HG03439 (cell line): ENCODE results near the gene IL18R1.

Source experiments
- ATAC-seq: cut with Tn5 transposase; IDR thresholded peaks from one replicate; pipeline ENCODE4 v1.9.1; 2021; ENCODE audit warnings: mild to moderate bottlenecking, moderate library complexity; ENCODE audit not compliant: unreplicated experiment

IL18R1 gene

GRCh38 chr2:102386867-102387541 is 31.4 kb downstream of the IL18R1 start:
- ATAC-seq = no peak

DNA sequence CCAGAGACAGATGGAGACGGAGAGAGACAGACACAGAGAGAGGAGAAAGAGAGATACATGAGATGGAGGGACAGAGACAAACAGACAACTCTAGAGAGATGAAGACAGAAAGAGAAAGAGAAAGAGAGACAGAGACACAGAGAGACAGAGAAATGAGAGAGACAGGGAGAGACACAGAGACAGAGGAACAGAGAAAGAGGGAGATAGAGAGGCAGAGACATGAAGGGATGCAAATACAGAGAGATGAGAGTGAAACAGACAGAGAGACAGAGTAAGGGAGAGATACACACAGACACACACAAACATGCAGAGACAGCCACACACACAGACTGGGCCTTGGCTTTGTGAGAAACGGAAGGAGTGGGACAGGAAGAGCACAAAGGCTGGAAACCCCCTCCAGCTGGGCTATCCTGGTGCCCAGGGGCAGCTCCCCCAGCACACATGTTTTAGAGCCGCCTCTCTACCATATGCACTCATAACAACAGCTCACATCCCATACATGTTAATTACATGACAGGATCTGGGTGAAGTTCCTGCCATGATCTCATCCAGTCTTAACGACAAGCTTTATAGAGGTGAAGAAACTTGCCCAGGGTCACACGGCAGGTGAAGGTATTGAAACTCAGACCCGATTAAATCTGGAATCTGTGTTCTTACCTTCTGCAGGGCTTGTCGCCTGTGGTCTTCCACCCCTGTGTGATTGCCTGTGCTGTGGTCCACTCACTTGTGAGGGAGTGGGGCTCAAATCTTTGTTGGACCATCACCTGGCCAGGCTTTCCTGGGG is 32.4 kb downstream of the IL18R1 start:
- no peak for ATAC-seq

- no peak for ATAC-seq
These were observed 36.0 kb downstream of the IL18R1 start for GRCh38 chr2:102391565-102391964.

GRCh38 chr2:102392096-102392495 is 36.5 kb downstream of the IL18R1 start:
- ATAC-seq = no peak

GRCh38 chr2:102392942-102393341 is 37.3 kb downstream of the IL18R1 start:
- ATAC-seq = no peak

GRCh38 chr2:102396012-102396411 is 40.4 kb downstream of the IL18R1 start:
- no peak for ATAC-seq

DNA sequence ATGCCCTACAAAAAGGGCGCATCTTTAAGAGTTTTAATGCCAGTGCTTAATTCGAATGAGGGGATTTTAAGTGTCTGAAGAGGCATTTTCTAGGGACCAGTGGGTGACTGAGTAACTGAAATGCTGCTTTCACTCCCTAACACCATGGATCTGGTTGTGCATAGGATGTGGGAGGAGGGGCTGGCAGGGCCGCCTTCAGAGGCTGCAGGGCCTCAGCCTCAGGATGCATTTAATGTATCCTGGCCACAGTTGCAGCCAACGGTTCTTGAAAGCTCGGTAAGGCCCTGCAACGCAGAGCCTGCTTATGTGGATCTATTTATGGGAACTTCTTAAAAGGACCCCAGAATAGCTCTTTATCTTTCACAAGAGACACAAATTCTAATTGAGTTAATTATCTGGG is 41.6 kb downstream of the IL18R1 start:
- no peak for ATAC-seq

- no peak for ATAC-seq
These were observed 44.0 kb downstream of the IL18R1 start for GRCh38 chr2:102399499-102400141.

DNA sequence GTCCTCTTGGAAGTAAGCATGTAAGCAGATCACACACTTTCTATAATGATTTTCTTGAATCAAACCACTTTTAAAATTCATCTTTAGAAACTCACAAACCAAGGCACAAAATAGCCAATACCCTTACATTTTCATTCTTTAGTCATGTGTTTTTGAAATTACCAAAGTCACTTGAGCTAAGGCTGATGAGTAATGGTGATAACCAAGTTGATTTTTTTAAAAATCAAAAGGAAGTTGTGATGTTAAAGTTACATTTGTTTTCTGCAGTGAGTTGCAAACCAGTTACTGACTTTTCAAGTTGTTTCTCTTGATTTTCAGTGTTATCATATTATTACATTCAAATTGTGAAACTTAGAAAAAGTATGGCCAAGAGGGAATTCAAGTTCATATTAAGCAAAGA is 45.9 kb downstream of the IL18R1 start:
- no peak for ATAC-seq

DNA sequence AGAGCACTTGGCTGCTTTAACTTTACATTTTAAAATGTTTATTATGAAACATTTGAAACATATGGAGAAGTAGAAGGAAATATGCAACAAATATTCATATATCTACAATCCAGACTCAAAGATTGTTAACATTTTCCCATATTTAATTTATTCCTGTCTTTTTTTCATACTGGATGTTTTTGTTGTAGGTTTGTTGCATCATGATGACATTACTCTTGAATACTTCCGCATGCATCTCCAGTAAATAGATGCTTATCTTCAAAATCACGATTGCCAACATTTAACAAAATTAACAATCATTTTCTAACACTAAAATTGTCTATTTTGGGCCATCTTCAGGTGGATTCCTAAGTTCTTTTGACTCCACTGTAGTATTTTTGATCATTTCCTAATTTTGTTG is 46.3 kb downstream of the IL18R1 start:
- no peak for ATAC-seq

- ATAC-seq = no peak
These were observed 55.4 kb downstream of the IL18R1 start for GRCh38 chr2:102410952-102411351.

DNA sequence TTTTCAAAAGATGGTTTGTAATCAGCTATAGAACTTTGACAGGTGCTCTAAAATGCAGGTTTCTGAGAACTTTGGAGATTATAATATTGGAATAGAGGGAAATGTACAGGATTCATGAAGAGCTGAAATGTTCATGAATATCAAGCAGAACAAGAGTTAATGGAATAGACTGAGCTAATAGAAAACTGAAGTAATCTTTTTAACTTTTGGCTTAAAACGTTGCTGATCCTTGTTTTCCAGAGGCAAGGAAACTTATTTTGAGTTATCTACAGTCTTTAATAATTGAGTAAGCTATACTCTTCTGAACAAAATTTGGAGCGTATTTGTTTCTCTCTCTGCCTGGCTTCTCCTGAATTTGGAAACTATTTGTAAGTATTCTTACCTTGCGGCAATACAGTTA is 56.6 kb downstream of the IL18R1 start:
- no peak for ATAC-seq

- ATAC-seq = peak; percentile 50
These were observed 62.4 kb downstream of the IL18R1 start for GRCh38 chr2:102417946-102418345.

- peak; percentile 73 for ATAC-seq
These were observed 62.9 kb downstream of the IL18R1 start for GRCh38 chr2:102418421-102418961.

DNA sequence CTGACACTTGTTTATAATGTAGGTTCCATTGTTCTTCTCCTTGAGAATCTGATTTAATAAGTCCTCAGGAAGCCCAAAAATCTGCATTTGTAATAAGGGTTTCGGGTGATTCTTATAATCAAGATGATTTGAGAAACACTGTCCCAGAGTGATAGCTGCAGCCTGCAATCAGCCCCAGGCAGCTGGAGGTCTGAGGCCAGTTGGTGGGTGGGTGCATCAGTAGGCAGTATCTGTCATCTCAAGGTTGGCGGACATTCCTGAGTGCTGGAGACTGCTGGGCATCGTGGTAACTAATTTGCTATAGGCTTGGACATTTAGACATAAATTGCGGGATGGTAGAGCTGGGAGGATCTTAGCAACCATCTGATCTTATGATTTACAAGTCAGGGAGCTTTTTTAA is 64.7 kb downstream of the IL18R1 start:
- no peak for ATAC-seq

- no peak for ATAC-seq
These were observed 66.5 kb downstream of the IL18R1 start for GRCh38 chr2:102421890-102422759.

DNA sequence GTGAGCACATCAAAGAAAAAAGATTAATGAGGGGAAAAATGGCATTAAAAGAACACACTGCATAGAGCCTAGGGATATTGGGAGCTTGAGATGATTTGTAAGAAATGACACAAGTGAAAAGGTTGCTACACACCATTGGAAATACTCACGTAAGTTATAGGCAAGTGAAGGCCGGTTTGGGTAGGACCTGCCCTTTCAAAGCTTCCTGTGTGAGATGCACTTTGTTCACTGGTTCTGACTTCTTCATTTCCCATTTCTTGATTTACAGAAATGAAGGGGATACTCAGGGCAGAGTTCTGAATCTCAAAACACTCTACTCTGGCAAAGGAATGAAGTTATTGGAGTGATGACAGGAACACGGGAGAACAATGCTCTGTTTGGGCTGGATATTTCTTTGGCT is 67.3 kb downstream of the IL18R1 start, which contains the start of gene IL18RAP:
Gene IL18RAP, plus strand, starts transcription at position 251 of the 400 bp plus-strand sequence. Its CDS starts 118 bp downstream, at position 369.
- no peak for ATAC-seq

- no peak for ATAC-seq
These were observed 67.8 kb downstream of the IL18R1 start for GRCh38 chr2:102423368-102423767.

- peak; percentile 85 for ATAC-seq
These were observed 69.2 kb downstream of the IL18R1 start for GRCh38 chr2:102424754-102425153.

- no peak for ATAC-seq
These were observed 70.0 kb downstream of the IL18R1 start for GRCh38 chr2:102425441-102426132.
